DND-41 (cell line): ENCODE measurements around the gene PLAGL1.

ENCODE experiments used
- ATAC-seq: fragments of 200-7000 bp; cut with Tn5 transposase; 3 replicates; pipeline ENCODE4 v1.9.1; 2021; ENCODE audit warnings: low read depth; ENCODE audit not compliant: insufficient read depth
- DNase-seq: peaks from one replicate; pipeline ENCODE4 v3.0.0-alpha.2; 2020
- H2AFZ ChIP-seq: 2 replicates; pipeline ENCODE4 v1.6.0; 2012; ENCODE audit warnings: low read depth, low read length
- H3K27ac ChIP-seq: 2 replicates; pipeline ENCODE4 v1.5.1; 2012; ENCODE audit warnings: low read length, inconsistent platforms
- H3K27me3 ChIP-seq: fragments of 200-600 bp; sonication (generic); 2 replicates; pipeline ENCODE4 v1.6.0; 2012; ENCODE audit warnings: low read length, mild to moderate bottlenecking, inconsistent platforms; ENCODE audit not compliant: insufficient read depth, poor library complexity
- H3K36me3 ChIP-seq: 2 replicates; pipeline ENCODE4 v1.5.1; 2012; ENCODE audit warnings: low read length, inconsistent platforms; ENCODE audit not compliant: insufficient read depth
- H3K4me1 ChIP-seq: 2 replicates; pipeline ENCODE4 v1.5.1; 2012; ENCODE audit warnings: mild to moderate bottlenecking, low read length; ENCODE audit not compliant: insufficient read depth
- H3K4me2 ChIP-seq: 2 replicates; pipeline ENCODE4 v1.6.0; 2012; ENCODE audit warnings: mild to moderate bottlenecking, moderate library complexity, low read length, inconsistent platforms; ENCODE audit not compliant: insufficient read depth
- H3K4me3 ChIP-seq, 2 experiments: fragments of 200-600 bp in 1 of 2; shearing (Covaris generic) in 1 of 2; 2 replicates each; pipeline ENCODE4 v1.5.1; 2012 to 2016; ENCODE audit warnings: inconsistent platforms in 2 of 2, low read length in 2 of 2, mild to moderate bottlenecking in 2 of 2, low read depth in 1 of 2, moderate library complexity in 1 of 2
- H3K79me2 ChIP-seq: 2 replicates; pipeline ENCODE4 v1.6.0; 2012; ENCODE audit warnings: low read length, inconsistent platforms; ENCODE audit not compliant: insufficient read depth
- H3K9ac ChIP-seq: 2 replicates; pipeline ENCODE4 v1.6.0; 2012; ENCODE audit warnings: low read depth, mild to moderate bottlenecking, inconsistent platforms, low read length, moderate library complexity
- H3K9me3 ChIP-seq: 2 replicates; pipeline ENCODE4 v1.5.1; 2012; ENCODE audit warnings: low read length, moderate library complexity, mild to moderate bottlenecking, inconsistent platforms; ENCODE audit not compliant: insufficient read depth, severe bottlenecking
- H4K20me1 ChIP-seq: 2 replicates; pipeline ENCODE4 v1.6.0; 2012; ENCODE audit warnings: low read length; ENCODE audit not compliant: insufficient read depth
- EZH2 ChIP-seq: IDR thresholded peaks from 3 replicates; pipeline ENCODE4 v1.6.1; 2012; ENCODE audit warnings: borderline replicate concordance, low read depth, mild to moderate bottlenecking, moderate library complexity, low read length, inconsistent platforms; ENCODE audit not compliant: severe bottlenecking
- TF ChIP-seq, protein P1 (sequence below): IDR thresholded peaks from 2 replicates; pipeline ENCODE4 v1.5.1; 2012; ENCODE audit warnings: borderline replicate concordance, low read length, moderate library complexity, mild to moderate bottlenecking; ENCODE audit not compliant: poor library complexity, severe bottlenecking; ENCODE audit errors: extremely low read depth

The PLAGL1 gene

GRCh38 chr6:143961886-143962878 is 45.9 kb downstream of the PLAGL1 start:
- Histone ChIP-seq H3K79me2 (no peaks in the 10 kb centered on the region), H3K27me3 (no peaks in the 10 kb centered on the region), H3K4me1 (no peaks in the 10 kb centered on the region), H3K9ac (no peak overlapping the region), H3K27ac (no peak overlapping the region), H3K9me3 (no peaks in the 10 kb centered on the region), H3K4me2 (no peak overlapping the region), H3K36me3 (no peaks in the 10 kb centered on the region), H3K4me3 (no peak overlapping the region), H2AFZ (no peak overlapping the region), H4K20me1 (no peaks in the 10 kb centered on the region)
- ATAC-seq (no peak), DNase-seq (no peak)
- TF ChIP-seq, protein P1, sequence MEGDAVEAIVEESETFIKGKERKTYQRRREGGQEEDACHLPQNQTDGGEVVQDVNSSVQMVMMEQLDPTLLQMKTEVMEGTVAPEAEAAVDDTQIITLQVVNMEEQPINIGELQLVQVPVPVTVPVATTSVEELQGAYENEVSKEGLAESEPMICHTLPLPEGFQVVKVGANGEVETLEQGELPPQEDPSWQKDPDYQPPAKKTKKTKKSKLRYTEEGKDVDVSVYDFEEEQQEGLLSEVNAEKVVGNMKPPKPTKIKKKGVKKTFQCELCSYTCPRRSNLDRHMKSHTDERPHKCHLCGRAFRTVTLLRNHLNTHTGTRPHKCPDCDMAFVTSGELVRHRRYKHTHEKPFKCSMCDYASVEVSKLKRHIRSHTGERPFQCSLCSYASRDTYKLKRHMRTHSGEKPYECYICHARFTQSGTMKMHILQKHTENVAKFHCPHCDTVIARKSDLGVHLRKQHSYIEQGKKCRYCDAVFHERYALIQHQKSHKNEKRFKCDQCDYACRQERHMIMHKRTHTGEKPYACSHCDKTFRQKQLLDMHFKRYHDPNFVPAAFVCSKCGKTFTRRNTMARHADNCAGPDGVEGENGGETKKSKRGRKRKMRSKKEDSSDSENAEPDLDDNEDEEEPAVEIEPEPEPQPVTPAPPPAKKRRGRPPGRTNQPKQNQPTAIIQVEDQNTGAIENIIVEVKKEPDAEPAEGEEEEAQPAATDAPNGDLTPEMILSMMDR, result no peak
- no peak for TF ChIP-seq EZH2

DNA sequence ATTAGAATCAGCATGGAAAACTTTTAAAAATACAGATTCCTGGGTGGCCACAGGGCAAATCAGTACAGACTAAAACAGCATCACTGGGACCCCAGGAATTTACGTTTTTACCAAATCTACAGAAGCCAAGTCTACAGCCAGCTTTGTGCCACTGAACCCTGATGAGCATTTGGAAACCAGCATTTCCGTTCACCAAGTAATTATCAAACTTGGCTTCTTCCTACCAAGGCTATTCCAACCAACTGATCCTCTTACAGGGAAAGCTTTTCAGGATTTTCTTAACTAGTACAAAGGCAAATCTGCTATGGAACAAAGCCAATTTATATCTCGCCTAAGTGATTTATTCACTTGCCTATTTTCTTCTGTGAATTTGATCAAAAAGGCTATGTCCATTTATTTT is 47.0 kb downstream of the PLAGL1 start:
- DNase-seq, result no peak
- Histone ChIP-seq H3K27ac (no peak overlapping the region), H3K27me3 (no peaks in the 10 kb centered on the region), H3K36me3 (no peaks in the 10 kb centered on the region), H3K4me3 (no peak overlapping the region), H2AFZ (no peak overlapping the region), H3K9ac (no peak overlapping the region), H3K4me2 (no peak overlapping the region), H3K9me3 (no peaks in the 10 kb centered on the region), H3K4me1 (no peaks in the 10 kb centered on the region), H4K20me1 (no peaks in the 10 kb centered on the region), H3K79me2 (no peaks in the 10 kb centered on the region)
- no peak for ATAC-seq
- TF ChIP-seq, protein P1, result no peak
- TF ChIP-seq EZH2, result no peak

DNA sequence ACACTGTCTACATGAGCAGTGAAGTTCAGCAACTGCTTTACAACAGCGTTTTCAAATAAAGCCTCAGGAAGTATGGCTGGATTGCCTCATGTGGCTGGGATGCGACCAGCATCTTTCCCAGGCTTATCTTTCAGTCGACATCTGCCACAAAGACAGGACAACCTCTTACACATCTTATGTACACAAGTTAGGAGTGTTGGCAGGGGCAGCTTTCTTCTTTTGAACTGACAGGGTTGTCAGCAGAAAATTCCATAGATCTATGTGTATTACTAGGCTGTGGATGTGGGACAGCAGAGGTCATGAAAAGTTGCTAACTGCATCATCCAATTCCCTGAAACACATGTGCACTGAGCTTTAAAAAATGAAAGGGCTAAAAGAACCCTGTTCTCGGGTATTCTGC is 48.1 kb downstream of the PLAGL1 start:
- DNase-seq (no peak), ATAC-seq (no peak)
- H3K4me3 ChIP-seq, result no peak overlapping the region
- H3K79me2 ChIP-seq, result no peaks in the 10 kb centered on the region
- peaks cover 3% of the 10 kb centered on the region for H3K27me3 ChIP-seq
- H2AFZ ChIP-seq, result no peak overlapping the region
- H4K20me1 ChIP-seq, result no peaks in the 10 kb centered on the region
- H3K9ac ChIP-seq, result no peak overlapping the region
- TF ChIP-seq EZH2, result no peak
- TF ChIP-seq, protein P1, result no peak
- H3K4me2 ChIP-seq, result no peak overlapping the region
- no peaks in the 10 kb centered on the region for H3K9me3 ChIP-seq
- H3K4me1 ChIP-seq, result no peaks in the 10 kb centered on the region
- H3K36me3 ChIP-seq, result no peaks in the 10 kb centered on the region
- no peak overlapping the region for H3K27ac ChIP-seq
